ENCODE measurements around the gene PTPRM. TPM values are rescaled to one million over a fixed set of nuclear protein-coding genes. Genes with fewer than 3 reads are reported as not detected.
A peak's percentile ranks its signal among the peaks of the same experiment; 100 is the strongest.

PTPRM gene
- polyA plus RNA-seq, 2 of the 4 experiments (the other 2 are of a cell fraction): 44.5 to 199 TPM

GRCh38 chr18:7626175-7626921, 59.2 kb downstream of the PTPRM start:
- ChIA-PET CTCF (interaction anchor here (1.8 to 2.4 kb wide), 2 partner anchors 18 to 353 kb away, joined by 4 to 7 read pairs; no protein-coding TSS in a partner anchor), POLR2A (no interaction called here)
- peak overlapping the region; percentile 75 for H3K4me2 ChIP-seq
- ATAC-seq (peak; percentile 64 to 65; a peak in 5 of 6 replicates), DNase-seq (ENCODE audit: low read depth in 1 of 2, low spot score in 1 of 2) (no peak), FAIRE-seq (no peak)
- H3K4me3 ChIP-seq: peak overlapping the region; percentile 26; the same call in 1 of the 3 replicates
- peaks cover 72% of the 10 kb centered on the region for H3K4me1 ChIP-seq
- no peaks in the 10 kb centered on the region for H3K9me3 ChIP-seq
- no peak for TF ChIP-seq MAFK (IDR thresholded peaks at IDR 0.05; ENCODE audit: partially characterized antibody)
- TF ChIP-seq HEYL (CRISPR knock-in tag; IDR thresholded peaks at IDR 0.05): no peak
- no peak for TF ChIP-seq HOXB5 (CRISPR knock-in tag; IDR thresholded peaks at IDR 0.05)
- no peak for TF ChIP-seq MAZ (IDR thresholded peaks at IDR 0.05; ENCODE audit: borderline replicate concordance, low read depth, low read length)
- TF ChIP-seq HMGXB4 (CRISPR knock-in tag; IDR thresholded peaks at IDR 0.05; ENCODE audit: borderline replicate concordance): no peak
- TF ChIP-seq POLR2A (IDR thresholded peaks at IDR 0.05; ENCODE audit: low read length): no peak
- TF ChIP-seq RARB (CRISPR knock-in tag; IDR thresholded peaks at IDR 0.05): no peak
- TF ChIP-seq ATOH8 (CRISPR knock-in tag; IDR thresholded peaks at IDR 0.05; ENCODE audit: low read depth): no peak
- TF ChIP-seq JUNB (IDR thresholded peaks at IDR 0.05): no peak
- TF ChIP-seq REST (IDR thresholded peaks at IDR 0.05): no peak
- TF ChIP-seq CHD2 (IDR thresholded peaks at IDR 0.05; ENCODE audit: low read length, partially characterized antibody): no peak
- TF ChIP-seq RAD21 (conservative IDR thresholded peaks at IDR 0.05 in 1 of 2, IDR thresholded peaks at IDR 0.05 in 1 of 2): no peak
- TF ChIP-seq KDM5A (IDR thresholded peaks at IDR 0.05): no peak
- TF ChIP-seq ESRRA (IDR thresholded peaks at IDR 0.05; ENCODE audit: borderline replicate concordance, low read length): no peak
- no peak for TF ChIP-seq RCOR1 (IDR thresholded peaks at IDR 0.05; ENCODE audit: low read depth, low read length)
- WGBS (ENCODE audit: missing lambda C conversion rate): 22% methylated on average over 4 of the region's 4 CpGs
- peak overlapping the region; percentile 71 to 79 for H3K27ac ChIP-seq

GRCh38 chr18:7626922-7627440, 59.9 kb downstream of the PTPRM start:
- 19% methylated on average over 5 of the region's 5 CpGs for WGBS (ENCODE audit: missing lambda C conversion rate)
- ATAC-seq: peak; percentile 85 to 93
- ChIA-PET CTCF (interaction anchor here (2.4 kb wide), 1 partner anchor 354 kb away, joined by 7 read pairs; no protein-coding TSS in a partner anchor), POLR2A (no interaction called here)
- H3K4me1 ChIP-seq: peaks cover 66% of the 10 kb centered on the region
- peak overlapping the region; percentile 26; the same call in 1 of the 3 replicates for H3K4me3 ChIP-seq
- peak overlapping the region; percentile 71 to 79 for H3K27ac ChIP-seq
- no peak for FAIRE-seq
- no peaks in the 10 kb centered on the region for H3K9me3 ChIP-seq
- peak overlapping the region; percentile 75 for H3K4me2 ChIP-seq
- peak; percentile 62 to 66 for DNase-seq (ENCODE audit: low read depth in 1 of 2, low spot score in 1 of 2)
- peak; percentile 24 to 84; a peak in 2 of 4 replicates for TF ChIP-seq CEBPB (IDR thresholded peaks at IDR 0.05)
- TF ChIP-seq FOXS1 (CRISPR knock-in tag; IDR thresholded peaks at IDR 0.05): no peak
- no peak for TF ChIP-seq MAFK (IDR thresholded peaks at IDR 0.05; ENCODE audit: partially characterized antibody)
- TF ChIP-seq ZC3H11A (IDR thresholded peaks at IDR 0.05): no peak
- TF ChIP-seq RAD21 (conservative IDR thresholded peaks at IDR 0.05 in 1 of 2, IDR thresholded peaks at IDR 0.05 in 1 of 2): peak; percentile 44 to 55; a peak in 4 of 5 replicates
- no peak for TF ChIP-seq POLR2AphosphoS2 (conservative IDR thresholded peaks at IDR 0.05; ENCODE audit: low read length)
- TF ChIP-seq GATA3 (IDR thresholded peaks at IDR 0.05; ENCODE audit: borderline replicate concordance): peak; percentile 52; the same call in 1 of the 2 replicates
- peak in 1 of 2 experiments; percentile 26; a peak in 1 of 5 replicates for TF ChIP-seq EP300 (IDR thresholded peaks at IDR 0.05)
- TF ChIP-seq CTCF (IDR thresholded peaks at IDR 0.05): no peak; the same call in 2 of the 3 replicates
- TF ChIP-seq SREBF2 (IDR thresholded peaks at IDR 0.05): no peak
- TF ChIP-seq HEYL (CRISPR knock-in tag; IDR thresholded peaks at IDR 0.05): no peak
- no peak for TF ChIP-seq RCOR1 (IDR thresholded peaks at IDR 0.05; ENCODE audit: low read depth, low read length)
- no peak for TF ChIP-seq NPAS2 (CRISPR knock-in tag; IDR thresholded peaks at IDR 0.05; ENCODE audit: borderline replicate concordance)
- no peak for TF ChIP-seq FOSB (CRISPR knock-in tag; IDR thresholded peaks at IDR 0.05)
- no peak for TF ChIP-seq ESRRA (IDR thresholded peaks at IDR 0.05; ENCODE audit: borderline replicate concordance, low read length)
- TF ChIP-seq E2F6 (IDR thresholded peaks at IDR 0.05; ENCODE audit: borderline replicate concordance, low read depth): no peak
- TF ChIP-seq CHD4 (IDR thresholded peaks at IDR 0.05; ENCODE audit: borderline replicate concordance): no peak
